Neural progenitor cell (in vitro differentiated cells): ENCODE data around the gene IL20RB. TPM values are rescaled to one million over a fixed set of nuclear protein-coding genes. Genes with fewer than 3 reads are reported as not detected.
A peak's percentile ranks its signal among the peaks of the same experiment; 100 is the strongest.

Source experiments
- DNase-seq: peaks from one replicate; pipeline ENCODE4 v3.0.0-alpha.2; 2016; ENCODE audit warnings: low spot score
- H2AFZ ChIP-seq: fragments of 200-600 bp; sonication (generic); replicated peaks from 2 replicates; pipeline ENCODE4 v1.6.1; 2016; ENCODE audit warnings: antibody characterized with exemption
- H3F3A ChIP-seq: fragments of 200-600 bp; sonication (generic); 2 replicates; pipeline ENCODE4 v1.6.1; 2016; ENCODE audit warnings: antibody characterized with exemption, low read depth
- H3K27ac ChIP-seq: fragments of 200-600 bp; sonication (generic); 2 replicates; pipeline ENCODE4 v1.5.1; 2016; ENCODE audit warnings: mild to moderate bottlenecking
- H3K27me3 ChIP-seq: fragments of 200-600 bp; sonication (generic); 2 replicates; pipeline ENCODE4 v1.6.1; 2016; ENCODE audit warnings: mild to moderate bottlenecking, moderate library complexity
- H3K36me3 ChIP-seq: fragments of 200-600 bp; sonication (generic); 2 replicates; pipeline ENCODE4 v1.5.1; 2016
- H3K4me1 ChIP-seq: fragments of 200-600 bp; sonication (generic); 2 replicates; pipeline ENCODE4 v1.6.1; 2016; ENCODE audit warnings: mixed run types
- H3K4me2 ChIP-seq: fragments of 200-600 bp; sonication (generic); 2 replicates; pipeline ENCODE4 v1.6.1; 2016
- H3K4me3 ChIP-seq: fragments of 200-600 bp; sonication (generic); 2 replicates; pipeline ENCODE4 v1.5.1; 2016
- H3K79me2 ChIP-seq: fragments of 200-600 bp; sonication (generic); 2 replicates; pipeline ENCODE4 v1.6.1; 2016; ENCODE audit warnings: low read depth
- H3K9ac ChIP-seq: fragments of 200-600 bp; sonication (generic); 2 replicates; pipeline ENCODE4 v1.6.1; 2016
- H3K9me3 ChIP-seq: fragments of 200-600 bp; sonication (generic); 2 replicates; pipeline ENCODE4 v1.5.1; 2016; ENCODE audit warnings: low read depth
- H4K20me1 ChIP-seq: fragments of 200-600 bp; sonication (generic); 2 replicates; pipeline ENCODE4 v1.6.1; 2016; ENCODE audit warnings: low read depth
- H3K27ac Mint-ChIP-seq: 3 replicates; pipeline ENCODE4 v1.8.0; 2021; ENCODE audit warnings: mixed read lengths
- H3K27me3 Mint-ChIP-seq: 2 replicates; pipeline ENCODE4 v1.8.0; 2022; ENCODE audit warnings: low read depth, mild to moderate bottlenecking, inconsistent platforms, moderate library complexity, mixed read lengths; ENCODE audit not compliant: insufficient read depth
- H3K36me3 Mint-ChIP-seq: 3 replicates; pipeline ENCODE4 v1.8.0; 2021; ENCODE audit warnings: mixed read lengths
- H3K4me1 Mint-ChIP-seq: 3 replicates; pipeline ENCODE4 v1.8.0; 2021; ENCODE audit warnings: mixed read lengths
- H3K4me3 Mint-ChIP-seq: 3 replicates; pipeline ENCODE4 v1.8.0; 2021; ENCODE audit warnings: mild to moderate bottlenecking, moderate library complexity, mixed read lengths
- H3K9me3 Mint-ChIP-seq: 3 replicates; pipeline ENCODE4 v1.8.0; 2020; ENCODE audit warnings: mixed read lengths
- EZH2 ChIP-seq: fragments of 200-600 bp; sonication (generic); IDR thresholded peaks from 2 replicates; pipeline ENCODE4 v1.6.1; 2017; ENCODE audit warnings: antibody characterized with exemption, mild to moderate bottlenecking, moderate library complexity
- EZH2phosphoT487 ChIP-seq: fragments of 200-600 bp; sonication (generic); IDR thresholded peaks from 2 replicates; pipeline ENCODE4 v1.6.1; 2017; ENCODE audit warnings: antibody characterized with exemption
- total RNA-seq: library from RNA; depleted of rRNA; stranded (reverse); fragments of >200 nt; gene quantifications from 2 replicates; pipeline ENCODE4 v1.2.3, GENCODE V29; 2015; ENCODE audit warnings: low replicate concordance
- TF ChIP-seq, protein P1 (sequence below): fragments of 200-600 bp; sonication (generic); IDR thresholded peaks from 2 replicates; pipeline ENCODE4 v1.5.1; 2017; ENCODE audit warnings: antibody characterized with exemption, mild to moderate bottlenecking

The IL20RB gene, protein sequence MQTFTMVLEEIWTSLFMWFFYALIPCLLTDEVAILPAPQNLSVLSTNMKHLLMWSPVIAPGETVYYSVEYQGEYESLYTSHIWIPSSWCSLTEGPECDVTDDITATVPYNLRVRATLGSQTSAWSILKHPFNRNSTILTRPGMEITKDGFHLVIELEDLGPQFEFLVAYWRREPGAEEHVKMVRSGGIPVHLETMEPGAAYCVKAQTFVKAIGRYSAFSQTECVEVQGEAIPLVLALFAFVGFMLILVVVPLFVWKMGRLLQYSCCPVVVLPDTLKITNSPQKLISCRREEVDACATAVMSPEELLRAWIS
- 2.0 and 2.5 TPM in 2 replicates for total RNA-seq

DNA sequence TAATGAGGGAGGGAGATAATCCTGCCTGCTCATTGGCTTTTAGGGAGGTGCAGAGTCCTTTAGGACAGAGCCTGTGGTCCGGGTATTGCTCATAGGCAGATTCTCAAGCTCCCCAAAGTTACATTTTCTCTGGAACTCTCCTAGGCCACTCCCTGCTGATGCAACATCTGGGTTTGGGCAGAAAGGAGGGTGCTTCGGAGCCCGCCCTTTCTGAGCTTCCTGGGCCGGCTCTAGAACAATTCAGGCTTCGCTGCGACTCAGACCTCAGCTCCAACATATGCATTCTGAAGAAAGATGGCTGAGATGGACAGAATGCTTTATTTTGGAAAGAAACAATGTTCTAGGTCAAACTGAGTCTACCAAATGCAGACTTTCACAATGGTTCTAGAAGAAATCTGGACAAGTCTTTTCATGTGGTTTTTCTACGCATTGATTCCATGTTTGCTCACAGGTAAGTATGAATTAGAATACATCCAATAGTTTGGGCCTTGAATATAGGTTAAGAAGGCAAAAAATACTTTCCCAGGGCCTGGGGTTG, at the start of gene IL20RB:
Gene IL20RB (plus strand): TSS at position 233 of the 538 bp plus-strand sequence. CDS start 131 bp downstream, at position 364.
- no peaks in the 10 kb centered on the region for H3K27me3 Mint-ChIP-seq
- peak; percentile 13 for DNase-seq
- peaks cover 6% of the 10 kb centered on the region for H3F3A ChIP-seq
- H3K9me3 Mint-ChIP-seq = no peaks in the 10 kb centered on the region
- no peaks in the 10 kb centered on the region for H3K9me3 ChIP-seq
- H3K9ac ChIP-seq = no peak within 1 kb of the TSS
- H3K36me3 ChIP-seq = no peaks in the 10 kb centered on the region
- peaks cover 5% of the 10 kb centered on the region for H3K4me1 Mint-ChIP-seq
- no peak within 1 kb of the TSS for H3K27ac ChIP-seq
- no peak within 1 kb of the TSS for H3K27ac Mint-ChIP-seq
- H2AFZ ChIP-seq = no peak within 1 kb of the TSS
- H4K20me1 ChIP-seq = no peaks in the 10 kb centered on the region
- peaks cover 10% of the 10 kb centered on the region for H3K4me1 ChIP-seq
- no peak within 1 kb of the TSS for H3K4me2 ChIP-seq
- no peak for TF ChIP-seq EZH2phosphoT487
- TF ChIP-seq, protein P1, sequence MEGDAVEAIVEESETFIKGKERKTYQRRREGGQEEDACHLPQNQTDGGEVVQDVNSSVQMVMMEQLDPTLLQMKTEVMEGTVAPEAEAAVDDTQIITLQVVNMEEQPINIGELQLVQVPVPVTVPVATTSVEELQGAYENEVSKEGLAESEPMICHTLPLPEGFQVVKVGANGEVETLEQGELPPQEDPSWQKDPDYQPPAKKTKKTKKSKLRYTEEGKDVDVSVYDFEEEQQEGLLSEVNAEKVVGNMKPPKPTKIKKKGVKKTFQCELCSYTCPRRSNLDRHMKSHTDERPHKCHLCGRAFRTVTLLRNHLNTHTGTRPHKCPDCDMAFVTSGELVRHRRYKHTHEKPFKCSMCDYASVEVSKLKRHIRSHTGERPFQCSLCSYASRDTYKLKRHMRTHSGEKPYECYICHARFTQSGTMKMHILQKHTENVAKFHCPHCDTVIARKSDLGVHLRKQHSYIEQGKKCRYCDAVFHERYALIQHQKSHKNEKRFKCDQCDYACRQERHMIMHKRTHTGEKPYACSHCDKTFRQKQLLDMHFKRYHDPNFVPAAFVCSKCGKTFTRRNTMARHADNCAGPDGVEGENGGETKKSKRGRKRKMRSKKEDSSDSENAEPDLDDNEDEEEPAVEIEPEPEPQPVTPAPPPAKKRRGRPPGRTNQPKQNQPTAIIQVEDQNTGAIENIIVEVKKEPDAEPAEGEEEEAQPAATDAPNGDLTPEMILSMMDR = no peak
- TF ChIP-seq EZH2 = no peak
- H3K4me3 Mint-ChIP-seq = no peak within 1 kb of the TSS
- H3K27me3 ChIP-seq = no peaks in the 10 kb centered on the region
- no peaks in the 10 kb centered on the region for H3K79me2 ChIP-seq
- no peaks in the 10 kb centered on the region for H3K36me3 Mint-ChIP-seq
- no peak within 1 kb of the TSS for H3K4me3 ChIP-seq

DNA sequence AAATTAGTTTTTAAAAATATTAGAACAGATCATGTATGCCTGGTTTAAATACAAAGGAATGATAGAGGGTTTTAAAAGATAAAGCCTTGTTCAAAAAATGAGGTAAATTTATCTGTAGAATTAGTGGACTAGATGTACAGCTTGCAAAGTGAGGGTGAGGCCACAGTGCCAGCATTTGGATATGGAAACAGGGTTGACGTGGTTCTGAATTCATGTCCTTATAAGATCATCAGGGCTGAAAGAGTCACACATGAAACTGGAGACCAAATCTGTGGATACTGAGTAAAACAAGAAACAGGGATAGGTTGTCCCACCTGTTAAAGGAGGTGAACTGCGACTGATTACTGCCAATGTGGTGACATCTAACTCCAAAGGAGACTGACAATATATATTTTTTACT, 49.5 kb upstream of the IL20RB start:
- Mint-ChIP-seq H3K9me3 (peaks cover 75% of the 10 kb centered on the region), H3K4me1 (no peaks in the 10 kb centered on the region), H3K27me3 (no peaks in the 10 kb centered on the region), H3K4me3 (no peak overlapping the region), H3K36me3 (peaks cover 54% of the 10 kb centered on the region), H3K27ac (no peak overlapping the region)
- H3K27me3 ChIP-seq = no peaks in the 10 kb centered on the region
- DNase-seq = no peak
- peaks cover 100% of the 10 kb centered on the region for H3K79me2 ChIP-seq
- H3K4me3 ChIP-seq = no peak overlapping the region
- H4K20me1 ChIP-seq = peaks cover 22% of the 10 kb centered on the region
- no peaks in the 10 kb centered on the region for H3F3A ChIP-seq
- H3K27ac ChIP-seq = no peak overlapping the region
- H3K4me2 ChIP-seq = no peak overlapping the region
- no peak for TF ChIP-seq EZH2
- TF ChIP-seq, protein P1 = no peak
- no peak for TF ChIP-seq EZH2phosphoT487
- H3K9me3 ChIP-seq = no peaks in the 10 kb centered on the region
- H3K36me3 ChIP-seq = peaks cover 4% of the 10 kb centered on the region
- H3K9ac ChIP-seq = no peak overlapping the region
- H2AFZ ChIP-seq = no peak overlapping the region
- H3K4me1 ChIP-seq = peaks cover 2% of the 10 kb centered on the region

DNA sequence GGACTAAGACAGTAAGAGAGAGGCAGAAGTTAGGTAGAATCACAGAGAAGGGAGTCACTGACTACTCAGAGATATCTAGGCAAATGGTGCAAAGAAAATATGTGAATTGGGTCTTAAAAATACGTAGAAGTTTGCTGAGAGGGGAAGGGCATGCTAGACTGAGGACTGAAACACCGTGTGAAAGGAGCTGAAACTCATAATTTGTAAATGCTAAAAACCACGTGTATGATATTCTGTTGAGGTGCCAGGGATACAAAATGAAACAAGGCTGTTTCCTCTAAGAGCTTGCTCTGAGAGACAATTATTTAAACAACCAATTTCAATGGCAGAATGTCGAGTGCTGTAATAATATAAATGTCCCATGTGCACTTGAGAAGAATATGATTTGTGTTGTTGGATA, 48.6 kb upstream of the IL20RB start:
- H3K4me1 ChIP-seq = peaks cover 5% of the 10 kb centered on the region
- peaks cover 55% of the 10 kb centered on the region for H3K36me3 Mint-ChIP-seq
- no peak overlapping the region for H3K4me2 ChIP-seq
- H3F3A ChIP-seq = no peaks in the 10 kb centered on the region
- no peaks in the 10 kb centered on the region for H3K4me1 Mint-ChIP-seq
- no peak overlapping the region for H3K27ac ChIP-seq
- H3K4me3 Mint-ChIP-seq = no peak overlapping the region
- H3K9ac ChIP-seq = no peak overlapping the region
- peaks cover 75% of the 10 kb centered on the region for H3K9me3 Mint-ChIP-seq
- peaks cover 100% of the 10 kb centered on the region for H3K79me2 ChIP-seq
- peaks cover 22% of the 10 kb centered on the region for H4K20me1 ChIP-seq
- TF ChIP-seq EZH2phosphoT487 (no peak), EZH2 (no peak)
- TF ChIP-seq, protein P1 = no peak
- H3K4me3 ChIP-seq = no peak overlapping the region
- no peaks in the 10 kb centered on the region for H3K27me3 ChIP-seq
- H3K27ac Mint-ChIP-seq = no peak overlapping the region
- H3K9me3 ChIP-seq = no peaks in the 10 kb centered on the region
- no peak for DNase-seq
- H3K27me3 Mint-ChIP-seq = no peaks in the 10 kb centered on the region
- peaks cover 4% of the 10 kb centered on the region for H3K36me3 ChIP-seq
- H2AFZ ChIP-seq = no peak overlapping the region
